ENCODE measurements around the gene MBD1.
"Not testable (repeated sequence)": the region's sequence is repeated elsewhere in the genome, so short reads cannot be mapped to it uniquely, and the experiment has no call there.

Gene MBD1

DNA sequence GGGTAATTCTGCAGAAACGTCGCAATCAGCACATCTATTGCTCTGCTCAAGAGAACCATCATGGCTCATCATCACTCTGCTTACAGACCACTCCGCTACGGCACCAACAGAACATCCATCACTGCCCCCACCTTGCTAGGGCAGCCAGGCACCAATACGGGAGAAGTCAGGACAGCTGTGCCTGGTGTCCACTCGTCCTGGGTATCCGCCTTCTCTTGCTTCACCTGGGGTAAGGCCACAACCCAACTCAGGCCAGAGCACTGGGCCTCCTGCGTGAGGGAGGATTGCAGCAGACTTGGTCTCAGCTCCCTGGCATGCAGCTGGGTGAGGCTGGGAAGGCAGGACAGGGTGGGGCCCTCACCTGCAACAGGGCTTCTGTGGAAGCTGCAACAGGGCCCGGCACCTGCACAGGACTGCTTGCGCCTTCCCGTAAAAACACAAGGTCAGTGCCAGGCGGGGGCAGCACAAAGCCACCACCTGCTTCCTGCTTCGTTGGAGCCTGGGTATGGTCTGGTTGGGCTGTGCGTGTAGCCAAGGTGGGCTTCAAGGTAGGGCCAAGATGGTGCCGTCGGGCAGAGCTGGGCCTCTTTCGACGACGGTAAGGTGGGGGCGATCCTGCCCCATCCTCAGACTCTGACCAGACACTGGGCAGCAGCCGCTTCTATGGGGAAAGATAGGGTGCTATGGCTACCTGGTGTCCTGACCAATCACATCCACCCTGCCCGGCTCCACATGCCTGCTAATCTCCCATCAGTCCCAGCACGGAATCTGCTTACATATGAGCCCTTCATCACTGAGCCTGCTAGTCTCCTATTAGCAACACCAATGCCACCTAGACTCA, 7.9 kb downstream of the MBD1 start:
- no peak for DNase-seq (ENCODE audit: low spot score)

DNA sequence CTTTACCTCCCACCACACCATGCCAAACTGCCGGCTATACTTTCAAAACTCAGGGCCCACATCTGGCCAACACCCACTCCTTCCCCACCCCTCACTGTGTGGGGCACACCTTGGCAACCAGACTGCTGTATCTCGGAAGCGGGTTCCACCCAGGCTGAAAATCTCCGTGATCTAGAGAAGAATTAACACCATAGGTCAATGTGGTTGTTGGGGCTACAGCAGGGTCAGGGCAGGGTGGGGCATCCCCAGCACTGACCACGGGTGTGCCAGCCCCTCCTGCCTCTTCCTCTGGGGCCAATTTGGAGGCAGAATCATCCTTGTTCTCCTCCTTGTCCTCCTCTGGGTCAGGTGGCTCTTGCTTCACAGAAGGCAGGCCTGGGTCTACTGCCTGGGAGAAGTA, 8.8 kb downstream of the MBD1 start:
- DNase-seq (ENCODE audit: low spot score), result no peak

DNA sequence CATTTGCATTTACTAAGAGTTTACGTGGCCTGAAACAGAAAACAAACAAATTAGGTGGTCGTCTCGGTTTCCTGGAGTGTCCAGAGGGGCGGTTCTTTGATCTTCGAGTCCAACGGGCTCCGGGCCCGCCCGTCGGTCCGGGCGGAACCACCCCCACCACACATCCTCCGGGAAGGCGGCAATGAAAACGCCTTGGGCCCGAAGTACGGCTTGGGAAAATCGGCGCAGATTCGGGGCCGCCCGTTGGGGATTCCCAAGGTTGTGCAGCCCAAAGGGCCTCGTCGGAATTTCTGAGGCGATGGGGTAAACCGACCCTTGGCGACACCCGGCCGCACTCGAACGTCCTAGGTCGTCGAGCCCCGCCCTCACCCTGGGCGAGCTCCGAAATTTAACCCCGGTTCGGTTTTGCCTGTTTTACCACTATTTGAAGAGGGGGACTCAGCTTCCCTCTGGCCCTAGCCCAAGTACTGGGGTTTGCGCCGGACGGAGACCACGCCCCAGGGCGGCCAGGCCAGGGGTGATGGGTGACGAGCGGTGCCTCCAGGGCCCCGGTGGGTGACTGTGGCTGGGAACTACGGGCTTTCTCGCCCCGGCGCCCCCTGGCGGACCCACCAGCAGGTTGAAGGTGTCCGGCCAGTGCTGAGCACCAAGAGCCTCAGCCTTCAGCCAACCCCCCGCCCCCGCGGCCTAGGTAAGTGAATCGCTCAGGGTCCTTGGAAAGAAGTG, 13.1 kb downstream of the MBD1 start:
- DNase-seq (ENCODE audit: low spot score), result peak; percentile 71

DNA sequence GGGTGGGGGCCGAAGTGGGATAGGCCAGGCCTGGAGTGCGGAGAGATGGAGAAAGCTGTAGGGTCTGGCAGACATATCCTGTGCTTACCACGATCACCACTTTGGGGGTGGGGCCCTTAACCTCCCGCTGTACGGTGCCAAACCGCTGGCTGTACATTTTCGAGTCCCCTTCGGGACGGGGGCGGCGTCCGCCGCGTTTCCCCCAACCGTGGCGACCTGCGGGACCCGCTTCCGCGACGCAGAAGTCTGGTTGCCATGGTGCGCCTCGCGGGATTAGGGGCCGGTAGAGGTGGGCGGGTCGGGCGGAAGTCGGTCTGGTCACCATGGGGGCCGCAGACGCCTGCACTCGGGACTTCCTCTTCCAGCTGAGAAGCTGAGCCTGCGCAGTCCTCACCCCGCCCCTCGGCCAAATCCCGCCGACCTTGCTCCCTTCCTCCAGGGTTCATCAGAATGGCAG, 15.0 kb downstream of the MBD1 start, which contains the start of gene CFAP53:
Gene CFAP53, minus strand, starts transcription at position 248 of the 457 bp plus-strand sequence. Its CDS starts 91 bp downstream, at position 157.
- DNase-seq (ENCODE audit: low spot score), result peak; percentile 98

DNA sequence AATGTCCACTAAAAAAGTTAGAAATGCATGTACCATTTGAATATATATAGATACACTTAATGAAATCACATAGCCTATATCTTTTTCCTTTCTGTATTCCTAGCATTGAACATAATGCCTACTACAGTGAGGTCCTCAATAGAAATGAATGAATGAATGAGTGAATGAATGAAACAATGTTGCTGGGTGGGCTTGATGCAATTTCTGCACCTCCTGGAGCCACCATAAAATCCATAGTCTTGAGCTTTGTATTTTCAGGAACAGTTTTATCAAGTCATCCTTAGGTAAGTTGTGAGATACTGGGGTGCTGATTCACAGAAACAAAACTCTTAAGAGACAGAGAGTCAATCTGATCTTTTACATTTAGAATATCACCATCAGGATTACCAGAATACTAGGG, 18.3 kb downstream of the MBD1 start:
- DNase-seq (ENCODE audit: low spot score), result no peak

DNA sequence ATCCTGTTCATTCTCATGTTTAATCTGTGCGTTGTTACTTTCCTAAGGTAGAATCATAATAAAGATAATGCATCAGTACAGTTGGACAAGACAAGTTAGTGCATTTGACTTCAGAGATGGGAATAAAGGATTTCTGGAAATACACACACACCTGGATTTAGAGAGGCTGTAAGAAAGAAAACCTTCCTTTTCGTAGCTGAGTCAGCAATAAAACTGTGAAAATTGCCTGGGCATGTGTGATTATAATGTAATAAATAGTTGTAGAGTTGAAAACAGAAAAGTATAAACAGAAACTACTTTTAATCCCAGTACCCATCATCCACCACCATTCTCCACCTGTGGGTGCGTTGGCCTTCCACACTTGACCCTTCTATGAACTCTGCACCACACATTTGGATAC, 30.4 kb downstream of the MBD1 start:
- no peak for DNase-seq (ENCODE audit: low spot score)

DNA sequence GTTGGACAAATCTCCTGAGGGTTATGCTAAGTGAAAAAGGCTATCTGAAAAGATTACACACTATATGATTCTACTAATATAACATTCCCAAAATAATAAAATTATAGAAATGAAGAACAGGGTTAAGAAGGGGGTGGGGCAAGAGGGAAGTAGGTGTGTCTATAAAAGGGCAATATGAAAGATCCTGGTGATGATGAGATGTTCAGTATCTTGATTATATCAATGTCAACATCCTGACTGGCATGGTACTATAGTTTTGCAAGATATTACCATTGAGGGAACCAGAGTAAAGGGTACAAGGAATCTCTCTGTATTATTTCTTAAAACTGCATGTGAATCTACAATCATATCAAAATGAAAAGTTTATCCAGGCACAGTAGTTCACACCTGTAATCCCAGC, 31.7 kb downstream of the MBD1 start:
- DNase-seq (ENCODE audit: low spot score), result no peak

DNA sequence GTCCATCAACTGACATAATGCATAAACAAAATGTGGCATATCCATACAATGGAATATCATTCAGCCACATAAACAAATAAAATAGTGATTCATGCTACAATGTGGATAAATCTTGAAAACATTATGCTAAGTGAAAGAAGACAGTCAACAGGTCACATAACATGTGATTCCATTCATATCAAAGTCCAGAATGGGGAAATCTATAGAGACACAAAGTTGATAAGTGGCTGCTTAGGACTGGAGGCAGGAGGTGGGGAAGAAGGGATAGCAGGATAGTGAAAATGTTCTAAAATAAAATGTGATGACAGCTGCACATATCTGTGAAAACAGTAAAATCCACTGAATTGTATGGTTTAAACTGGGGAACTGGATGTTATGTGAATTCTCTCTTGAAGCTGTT, 33.8 kb downstream of the MBD1 start:
- no peak for DNase-seq (ENCODE audit: low spot score)

DNA sequence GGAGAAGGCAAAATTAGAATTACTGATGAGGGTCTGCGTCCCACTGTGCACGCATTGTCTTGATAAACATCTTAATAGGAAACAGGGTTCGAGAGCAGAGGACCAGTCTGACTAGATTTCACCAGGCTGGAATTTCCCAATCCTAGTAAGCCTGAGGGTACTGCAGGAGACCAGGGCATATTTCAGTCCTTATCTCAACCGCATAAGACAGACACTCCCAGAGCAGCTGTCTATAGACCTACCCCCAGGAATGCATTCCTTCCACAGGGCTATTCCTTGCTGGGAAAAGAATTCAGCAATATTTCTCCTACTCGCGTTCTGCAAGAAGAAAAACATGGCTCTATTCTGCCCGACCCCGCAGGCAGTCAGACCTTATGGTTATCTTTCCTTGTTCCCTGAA, 39.6 kb downstream of the MBD1 start:
- not testable (repeated sequence) for DNase-seq (ENCODE audit: low spot score)

DNA sequence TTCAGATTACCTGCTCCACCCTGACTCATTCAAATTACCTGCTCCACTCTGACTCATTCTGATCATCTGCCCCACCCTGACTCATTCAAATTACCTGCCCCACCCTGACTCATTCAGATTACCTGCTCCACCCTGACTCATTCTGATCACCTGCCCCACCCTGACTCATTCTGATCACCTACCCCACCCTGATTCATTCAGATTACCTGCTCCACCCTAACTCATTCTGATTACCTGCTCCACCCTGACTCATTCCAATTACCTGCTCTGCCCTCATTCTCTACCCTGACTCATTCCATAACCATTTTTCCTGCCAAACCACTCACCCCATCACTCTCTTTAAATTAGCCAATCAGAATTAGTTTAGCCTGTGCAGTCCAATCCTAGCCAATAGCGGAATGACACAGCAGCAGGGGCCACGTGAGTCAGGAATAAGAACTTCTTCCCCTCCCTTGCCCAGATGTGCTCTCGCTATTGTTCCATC, 41.2 kb downstream of the MBD1 start:
- DNase-seq (ENCODE audit: low spot score), result no peak

DNA sequence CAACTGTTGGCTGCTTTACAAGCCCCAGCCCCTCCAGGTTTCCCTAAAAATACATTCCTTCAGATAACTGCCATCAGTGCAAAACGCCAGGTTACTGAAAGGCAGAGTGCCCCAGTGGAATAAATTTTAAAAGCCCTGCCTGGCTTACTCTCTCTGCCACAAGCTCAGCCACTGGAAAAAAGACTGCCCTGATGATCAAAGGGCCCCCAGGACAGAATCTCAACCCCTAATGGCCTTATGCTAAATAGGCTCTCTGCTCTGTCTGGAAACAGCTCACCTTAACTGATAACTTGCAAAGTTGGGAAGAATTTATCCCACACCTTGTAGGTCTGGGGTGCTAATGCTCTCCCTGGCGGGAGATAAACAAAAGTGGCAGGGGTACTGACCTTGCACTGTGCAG, 48.9 kb downstream of the MBD1 start:
- DNase-seq (ENCODE audit: low spot score), result no peak

DNA sequence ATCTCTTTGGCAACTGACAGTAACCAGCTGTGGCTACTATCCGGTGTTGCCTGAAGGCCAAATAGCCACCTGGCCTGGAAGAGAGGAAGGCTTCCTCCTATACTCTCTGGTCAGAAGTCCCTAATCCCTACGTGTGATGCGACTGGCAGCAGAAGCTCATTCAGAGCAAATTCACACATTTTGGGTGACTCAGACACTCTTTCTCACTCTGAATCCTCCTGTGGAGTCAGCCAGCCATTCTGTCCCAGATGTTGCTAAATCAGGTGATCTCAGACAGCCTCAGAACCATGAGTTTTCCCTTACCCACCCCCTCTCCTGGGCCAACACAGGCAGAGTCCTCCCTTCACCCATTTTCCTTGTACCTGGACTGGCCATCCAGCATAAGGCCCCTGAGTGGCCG, 49.7 kb downstream of the MBD1 start:
- no peak for DNase-seq (ENCODE audit: low spot score)

DNA sequence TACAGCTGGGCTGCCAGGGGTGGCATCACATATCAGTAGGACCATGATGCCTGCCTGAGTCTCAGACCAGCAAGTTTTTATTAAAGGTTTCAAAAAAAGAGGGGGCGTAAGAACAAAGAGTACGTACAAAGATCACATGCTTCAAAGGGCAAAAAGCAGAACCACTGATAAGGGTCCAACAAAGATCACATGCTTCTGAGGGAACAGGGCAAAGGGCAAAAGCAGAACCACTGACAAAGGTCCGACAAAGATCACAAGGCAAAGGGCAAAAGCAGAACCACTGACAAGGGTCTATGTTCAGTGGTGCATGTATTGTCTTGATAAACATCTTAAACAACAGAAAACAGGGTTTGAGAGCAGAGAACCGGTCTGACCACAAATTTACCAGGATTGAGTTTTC, 61.1 kb downstream of the MBD1 start:
- DNase-seq (ENCODE audit: low spot score), result not testable (repeated sequence)
